HUDEP-2 (cell line): Measurements from ENCODE around the gene MTERF4.
A peak's percentile ranks its signal among the peaks of the same experiment; 100 is the strongest.

ENCODE experiments used
- DNase-seq, 76 experiments: peaks; one replicate each; lab custom pipeline; 2025; ENCODE audit not compliant: unreplicated experiment in 76 of 76; lab: John Stamatoyannopoulos, UW

Gene MTERF4

DNA sequence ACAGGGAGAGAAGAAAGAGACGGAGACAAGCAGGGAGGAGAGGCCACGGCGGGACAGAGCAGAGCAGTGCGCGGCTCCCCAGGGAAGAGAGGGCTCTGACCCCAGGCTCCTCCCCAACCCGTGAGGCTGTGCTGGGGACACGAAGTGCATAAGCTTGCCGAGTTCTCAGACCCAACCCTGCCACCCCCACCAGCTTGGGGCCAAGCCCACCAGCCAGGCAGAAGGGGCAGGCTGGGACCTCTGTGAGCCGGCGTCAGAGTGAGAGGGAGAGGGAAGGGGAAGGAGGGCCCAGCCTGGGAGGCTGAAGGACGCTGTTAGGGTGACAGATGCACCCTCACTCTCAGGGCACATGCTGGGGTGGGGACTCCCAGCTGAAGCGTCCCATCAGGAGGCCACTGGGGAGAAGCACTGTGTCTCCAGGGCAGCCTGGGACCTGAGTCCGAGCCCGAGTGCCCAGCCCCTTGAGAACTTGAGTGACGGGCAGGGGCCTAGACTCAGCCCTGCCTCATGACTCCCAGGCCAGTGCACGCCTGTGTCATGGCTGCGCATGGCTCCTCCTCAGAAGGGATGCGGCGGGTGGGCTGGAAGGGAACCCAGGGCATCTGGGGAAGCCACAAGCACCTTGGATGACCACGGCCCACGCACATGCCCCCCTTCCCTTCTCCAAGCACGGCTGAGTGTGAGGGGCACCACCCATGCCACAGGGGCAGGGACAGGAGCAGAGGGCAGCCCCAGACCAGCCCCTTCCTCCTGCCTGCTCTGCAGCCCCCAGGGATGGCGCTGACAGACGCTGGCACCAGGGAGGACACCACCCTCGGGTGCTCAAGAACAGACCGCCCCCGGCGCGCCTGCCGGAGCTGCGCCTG lies 31.0 kb downstream of the MTERF4 start:
- no peak for DNase-seq

DNA sequence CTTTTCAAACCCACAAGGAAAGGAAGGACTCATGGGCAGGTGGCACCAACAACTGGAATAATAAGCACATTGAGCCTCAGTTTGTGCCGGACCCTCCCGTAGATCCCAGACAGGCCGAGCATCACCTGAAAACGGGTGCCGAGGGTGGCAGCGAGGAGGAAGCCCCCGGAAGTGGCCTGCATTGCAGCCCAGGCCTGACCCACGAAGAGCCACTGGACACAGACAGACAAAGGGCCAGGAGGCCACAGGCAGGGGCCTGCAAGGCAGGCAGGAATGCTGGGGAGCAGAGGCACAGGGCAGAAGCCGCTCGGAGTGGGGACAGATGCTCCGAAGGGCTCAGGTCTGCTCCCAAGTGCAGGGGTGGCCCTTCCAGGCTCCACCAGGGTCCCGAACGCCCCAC lies 31.7 kb downstream of the MTERF4 start:
- no peak for DNase-seq

DNA sequence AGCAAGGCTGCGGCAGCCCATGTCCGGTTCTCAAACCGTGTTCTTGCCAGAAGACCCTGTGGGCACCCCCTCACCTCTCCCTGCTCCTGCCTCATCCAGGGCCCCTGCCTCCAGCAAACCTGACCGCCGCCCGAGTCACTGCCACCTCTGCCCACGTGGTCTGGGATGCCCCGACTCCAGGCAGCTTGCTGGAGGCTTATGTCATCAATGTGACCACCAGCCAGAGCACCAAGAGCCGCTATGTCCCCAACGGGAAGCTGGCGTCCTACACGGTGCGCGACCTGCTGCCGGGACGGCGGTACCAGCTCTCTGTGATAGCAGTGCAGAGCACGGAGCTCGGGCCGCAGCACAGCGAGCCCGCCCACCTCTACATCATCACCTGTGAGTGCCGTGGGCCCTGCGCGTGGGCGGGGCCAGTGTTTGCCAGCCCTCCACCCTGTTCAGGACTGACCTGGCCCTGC lies 32.2 kb downstream of the MTERF4 start:
- DNase-seq = no peak

DNA sequence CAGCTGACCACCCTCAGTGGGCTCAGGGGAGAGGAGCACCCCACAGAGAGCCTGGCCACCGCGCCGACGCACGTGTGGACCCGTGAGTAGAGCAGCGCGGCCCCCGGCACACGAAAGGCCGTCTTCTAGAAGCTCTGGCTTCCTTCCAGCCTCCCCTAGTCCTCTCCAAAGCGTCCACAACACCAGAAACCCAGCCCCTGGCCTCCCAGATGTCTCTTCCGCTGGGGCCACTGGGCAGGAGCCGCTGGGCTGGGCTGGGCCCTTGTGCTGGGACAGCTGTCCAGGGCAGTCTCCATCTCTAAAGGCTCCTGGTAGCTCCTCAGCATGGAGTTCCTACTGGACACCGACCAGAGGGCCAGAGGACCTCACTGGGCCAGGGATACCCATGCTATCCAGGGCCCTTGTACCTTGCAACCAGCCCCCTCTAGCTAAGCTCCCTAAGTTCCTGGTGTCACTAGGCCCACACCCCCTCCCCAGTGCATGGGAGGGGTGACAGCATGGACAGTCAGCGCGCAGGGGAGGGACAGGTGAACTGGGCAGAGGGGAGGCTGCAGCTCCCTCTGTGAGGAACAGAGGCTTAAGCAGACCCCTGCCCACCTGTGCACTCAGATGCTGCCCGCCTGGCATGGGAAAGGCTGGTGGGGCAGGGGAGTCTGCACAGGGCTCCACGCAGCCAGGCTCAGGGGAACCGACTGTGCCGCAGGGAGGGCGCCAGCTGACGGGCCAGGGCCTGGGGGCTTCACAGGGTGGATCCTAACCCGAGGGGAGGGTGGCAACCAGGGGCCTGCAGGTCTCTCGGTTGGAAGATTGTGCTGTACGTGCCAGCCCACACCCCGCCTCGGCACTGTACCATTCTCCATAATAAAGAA lies 32.9 kb downstream of the MTERF4 start:
- DNase-seq = no peak

DNA sequence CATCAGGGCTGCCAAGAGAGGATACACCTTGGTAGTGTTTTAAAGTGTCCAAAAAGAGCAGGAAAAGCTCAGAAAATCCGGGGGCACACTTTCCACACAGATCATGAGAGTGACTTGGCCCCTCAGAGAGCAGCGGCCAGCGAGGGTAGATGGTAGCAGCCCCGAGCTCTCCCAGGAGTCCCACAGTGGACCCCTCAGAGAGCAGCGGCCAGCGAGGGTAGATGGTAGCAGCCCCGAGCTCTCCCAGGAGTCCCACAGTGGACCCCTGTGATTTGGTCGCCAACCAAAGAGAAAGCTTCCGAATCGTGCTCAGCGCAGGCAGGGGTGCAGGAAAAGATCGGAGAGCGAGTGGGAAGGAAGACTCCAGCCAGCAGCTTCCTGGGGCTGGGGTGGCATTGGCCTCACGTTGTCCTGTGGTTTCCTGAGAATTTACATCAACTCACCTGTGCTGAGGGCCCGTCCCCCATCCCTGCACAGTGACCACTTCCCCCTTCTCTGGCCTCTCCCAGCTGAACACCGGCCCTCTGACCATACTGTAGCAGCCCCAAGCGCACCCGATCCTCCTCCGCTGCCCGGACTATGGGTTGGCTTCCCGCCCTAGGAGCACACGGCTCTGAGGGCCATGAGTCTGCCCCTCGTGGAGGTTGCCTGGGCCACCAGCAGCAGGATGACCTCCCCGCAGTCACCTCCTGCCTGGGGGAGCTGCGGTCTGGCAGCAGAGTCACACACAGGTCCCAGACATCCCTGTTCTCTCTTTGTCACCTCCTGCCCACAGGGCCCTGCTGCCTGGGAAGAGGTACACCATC lies 33.7 kb downstream of the MTERF4 start:
- DNase-seq = no peak

DNA sequence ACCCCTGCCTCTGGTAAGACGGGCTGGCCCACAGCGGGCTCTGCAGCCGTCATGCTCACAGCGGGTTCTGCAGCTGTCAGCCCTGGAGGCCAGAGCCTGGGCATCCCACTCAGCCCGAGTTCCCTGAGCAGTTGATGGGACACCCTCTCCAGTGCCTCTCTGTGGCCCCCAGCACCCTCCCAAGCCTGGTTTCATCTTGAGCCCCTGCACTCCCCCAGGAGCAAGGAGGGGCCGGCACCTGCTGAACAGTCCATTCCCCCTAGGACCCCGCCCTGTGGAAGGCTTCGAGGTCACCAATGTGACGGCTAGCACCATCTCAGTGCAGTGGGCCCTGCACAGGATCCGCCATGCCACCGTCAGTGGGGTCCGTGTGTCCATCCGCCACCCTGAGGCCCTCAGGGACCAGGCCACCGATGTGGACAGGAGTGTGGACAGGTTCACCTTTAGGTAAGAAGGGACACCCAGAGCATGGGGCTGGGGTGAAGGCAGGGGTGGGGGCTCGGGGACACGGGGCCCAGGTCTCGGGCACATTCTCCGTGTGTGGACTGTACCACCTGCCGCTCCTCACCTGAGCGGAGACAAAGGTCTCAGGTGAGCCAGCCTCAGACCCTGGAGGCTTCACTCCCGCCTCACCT lies 34.5 kb downstream of the MTERF4 start:
- no peak for DNase-seq

DNA sequence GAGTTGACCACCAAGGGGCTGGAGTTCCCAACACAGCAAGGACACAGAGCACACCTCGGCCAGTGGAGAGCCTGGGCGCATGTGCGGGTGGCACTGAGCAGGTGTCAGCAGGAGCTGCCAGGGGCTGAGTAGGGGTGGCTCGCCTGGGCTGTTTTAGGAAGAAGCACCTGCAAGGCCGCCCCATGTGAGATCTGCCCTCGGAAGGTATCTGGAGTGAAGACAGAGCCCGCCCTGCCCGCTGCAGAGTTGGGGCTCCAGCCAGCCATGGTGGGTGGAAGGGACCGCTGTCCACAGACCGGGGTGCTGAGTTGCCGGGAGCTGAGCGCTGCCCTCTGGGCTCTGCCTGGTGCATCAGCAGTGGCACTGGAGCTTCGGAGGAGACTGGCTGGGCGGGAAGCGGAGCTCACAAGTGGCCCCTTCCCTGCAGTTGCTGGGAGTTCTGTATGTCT lies 35.2 kb downstream of the MTERF4 start:
- DNase-seq = peak in 1 of 76 experiments; percentile 25

DNA sequence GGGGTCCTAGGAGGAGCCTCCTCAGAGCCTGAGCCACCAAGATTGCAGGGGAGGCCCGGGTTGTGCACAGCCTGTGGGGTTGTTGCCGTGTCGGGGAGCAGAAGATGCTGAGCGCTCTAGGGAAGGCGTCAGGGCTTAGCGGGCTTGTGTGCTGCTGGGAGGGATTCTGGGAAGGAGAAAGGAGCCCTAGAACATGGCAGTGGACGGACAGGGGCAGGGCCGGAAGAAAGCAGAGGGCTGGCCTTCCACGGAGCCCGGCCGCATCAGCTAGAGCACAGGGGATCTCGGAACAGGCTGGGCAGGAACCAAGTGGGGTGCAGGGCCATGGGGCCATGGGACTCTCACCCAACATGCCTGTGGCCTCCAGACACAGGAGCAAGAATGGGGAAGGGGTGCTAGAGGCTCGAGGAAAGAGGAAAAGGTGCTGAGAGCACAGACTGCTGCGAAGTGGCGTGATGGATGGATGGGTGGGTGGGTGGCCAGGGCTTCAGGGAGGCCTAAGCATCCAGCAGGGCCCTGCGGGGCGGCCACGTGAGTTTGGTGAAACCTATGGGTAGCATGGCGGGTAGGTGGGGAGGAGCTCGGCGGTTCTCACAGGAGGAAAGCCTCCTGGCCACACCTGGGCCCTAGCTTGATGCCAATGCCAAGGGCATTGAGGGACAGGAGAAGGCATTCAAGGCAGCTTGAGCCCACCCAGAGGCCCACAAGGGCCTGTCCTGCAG lies 35.8 kb downstream of the MTERF4 start:
- DNase-seq = no peak

DNA sequence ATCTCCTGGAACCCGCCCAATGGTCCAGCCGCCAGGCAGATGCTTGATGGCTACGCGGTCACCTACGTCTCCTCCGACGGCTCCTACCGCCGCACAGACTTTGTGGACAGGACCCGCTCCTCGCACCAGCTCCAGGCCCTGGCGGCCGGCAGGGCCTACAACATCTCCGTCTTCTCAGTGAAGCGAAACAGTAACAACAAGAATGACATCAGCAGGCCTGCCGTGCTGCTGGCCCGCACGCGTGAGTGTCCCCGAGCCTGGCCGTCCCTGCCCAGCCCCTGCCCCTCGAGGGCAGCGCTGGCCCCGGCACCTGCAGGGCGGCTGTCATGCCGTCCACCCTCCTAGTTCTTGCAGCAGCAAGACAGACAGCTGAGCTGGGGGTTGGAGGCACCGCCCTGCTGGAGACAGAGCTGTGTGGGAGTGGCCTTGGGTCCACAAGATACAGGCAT lies 36.7 kb downstream of the MTERF4 start:
- no peak for DNase-seq

DNA sequence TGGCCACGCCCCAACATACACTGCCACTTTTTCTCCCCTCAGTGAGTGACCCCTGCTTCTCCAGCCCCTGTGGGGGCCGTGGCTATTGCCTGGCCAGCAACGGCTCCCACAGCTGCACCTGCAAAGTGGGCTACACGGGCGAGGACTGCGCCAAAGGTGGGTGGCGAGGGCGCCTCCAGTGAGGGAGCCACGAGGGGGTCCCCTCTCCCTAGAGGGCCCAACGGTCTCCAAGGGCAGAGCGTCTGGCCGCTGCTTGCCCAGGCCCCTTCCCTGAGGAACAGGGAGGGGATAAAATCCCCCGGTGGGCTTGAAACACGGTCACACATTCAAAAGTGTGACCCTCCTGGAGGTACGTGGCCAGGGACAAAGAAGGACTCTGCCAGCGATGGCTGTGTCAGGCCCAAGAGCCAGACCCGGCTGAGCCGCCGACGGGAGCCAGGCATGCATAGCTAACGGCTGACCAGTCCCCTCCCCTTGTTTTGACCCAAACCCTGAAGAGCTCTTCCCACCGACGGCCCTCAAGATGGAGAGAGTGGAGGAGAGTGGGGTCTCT lies 37.2 kb downstream of the MTERF4 start:
- DNase-seq = no peak

DNA sequence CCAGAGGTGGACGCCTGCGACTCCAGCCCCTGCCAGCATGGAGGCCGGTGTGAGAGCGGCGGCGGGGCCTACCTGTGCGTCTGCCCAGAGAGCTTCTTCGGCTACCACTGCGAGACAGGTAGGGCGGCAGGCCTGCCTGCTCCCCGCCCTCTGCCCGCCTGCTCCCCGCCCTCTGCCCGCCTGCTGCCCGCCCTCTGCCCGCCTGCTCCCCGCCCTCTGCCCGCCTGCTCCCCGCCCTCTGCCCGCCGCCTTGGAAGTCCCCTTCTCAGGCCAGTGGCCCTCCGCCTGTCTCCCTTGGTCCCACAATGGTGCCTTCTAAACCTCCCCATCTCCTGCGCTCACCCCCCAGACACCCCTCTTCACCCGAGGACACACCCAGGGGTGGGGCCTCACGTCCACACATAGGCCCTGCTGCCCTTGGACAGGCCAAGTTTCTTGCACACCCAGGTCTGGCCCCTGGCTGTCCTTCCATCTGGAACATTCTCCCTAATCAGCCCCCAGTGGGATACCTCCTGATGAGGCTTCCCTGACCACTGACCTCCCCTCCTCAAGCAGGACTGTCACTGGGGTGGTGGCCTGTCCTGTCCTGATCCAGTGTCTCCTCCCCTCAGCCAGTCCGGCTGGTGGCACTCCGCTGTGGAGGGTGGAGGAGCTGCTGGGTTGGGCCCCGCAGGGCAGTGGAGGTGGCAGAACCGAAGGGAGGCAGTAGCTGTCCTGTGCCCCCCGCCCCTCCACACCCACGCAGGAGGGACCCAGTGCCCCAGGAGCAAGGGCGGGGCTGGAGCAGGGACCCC lies 37.9 kb downstream of the MTERF4 start:
- peak in 2 of 76 experiments; percentile 4 to 19 for DNase-seq

DNA sequence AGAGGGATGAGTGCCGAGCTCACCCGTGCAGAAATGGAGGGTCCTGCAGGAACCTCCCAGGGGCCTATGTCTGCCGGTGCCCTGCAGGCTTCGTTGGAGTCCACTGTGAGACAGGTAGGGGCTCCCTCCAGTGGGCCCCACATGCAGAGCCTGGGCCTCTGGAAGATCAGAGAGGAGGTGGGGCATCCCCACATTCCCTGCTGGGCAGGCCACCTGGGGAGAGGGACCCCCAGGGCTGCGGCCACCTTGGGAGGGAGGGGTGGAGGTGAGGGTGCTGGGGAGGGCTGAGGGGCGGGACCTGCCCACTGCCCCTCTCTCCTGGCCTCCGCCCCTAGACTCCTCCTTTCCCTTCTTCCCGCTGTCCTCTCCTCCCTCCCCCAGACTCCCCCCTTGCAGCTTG lies 38.5 kb downstream of the MTERF4 start:
- no peak for DNase-seq

DNA sequence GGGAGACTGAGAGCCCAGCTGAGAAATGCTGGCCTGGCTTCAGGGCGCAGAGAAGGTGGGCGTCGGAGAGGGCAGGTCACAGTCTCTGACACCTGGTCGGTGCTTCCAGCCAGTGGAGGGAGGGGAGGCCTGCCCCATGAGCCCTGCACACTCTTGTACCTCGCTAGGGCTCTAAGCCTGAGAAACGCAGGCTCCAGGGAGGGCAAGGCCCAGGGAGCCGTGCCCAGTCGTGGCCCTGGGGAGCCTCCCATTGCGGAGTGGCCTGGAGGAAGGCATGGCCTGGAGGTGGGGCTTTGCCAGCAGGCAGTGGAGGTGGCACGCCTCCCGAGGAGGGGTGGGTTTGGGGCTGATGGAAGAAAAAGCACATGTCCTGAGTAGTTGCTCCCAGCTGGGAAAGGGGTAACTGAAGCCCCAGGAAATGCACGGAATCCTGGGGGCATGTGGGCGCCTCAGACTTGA lies 39.0 kb downstream of the MTERF4 start:
- no peak for DNase-seq

DNA sequence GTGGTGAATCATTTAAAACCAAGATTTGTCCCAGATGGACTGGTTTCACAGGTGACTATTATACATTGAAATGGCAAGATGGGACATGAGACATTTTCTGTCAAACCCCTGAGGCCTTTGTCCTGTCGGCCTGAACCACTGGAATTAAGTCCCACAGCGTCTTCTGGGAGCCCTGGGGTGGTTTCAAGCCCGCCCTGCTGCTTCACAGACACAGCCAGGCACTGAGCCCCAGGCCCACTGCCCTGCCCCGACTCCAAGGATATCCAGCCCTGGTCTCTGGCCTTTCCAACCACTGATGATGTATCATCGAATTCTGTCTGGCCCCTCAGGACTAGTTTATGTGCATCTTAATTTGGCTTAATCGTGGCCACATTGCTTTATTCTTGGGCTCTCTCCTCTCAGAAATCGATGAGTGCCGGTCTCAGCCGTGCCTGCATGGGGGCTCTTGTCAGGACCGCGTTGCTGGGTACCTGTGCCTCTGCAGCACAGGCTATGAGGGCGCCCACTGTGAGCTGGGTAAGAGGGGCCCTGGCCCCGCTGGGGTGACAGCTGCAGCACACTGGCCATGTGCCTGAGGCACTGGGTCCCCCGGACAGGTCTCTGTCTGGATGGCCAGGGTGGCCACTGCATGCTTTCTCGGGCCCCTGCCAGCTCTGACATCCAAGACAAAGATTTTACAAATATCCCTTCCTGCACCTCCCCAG lies 39.5 kb downstream of the MTERF4 start:
- no peak for DNase-seq

DNA sequence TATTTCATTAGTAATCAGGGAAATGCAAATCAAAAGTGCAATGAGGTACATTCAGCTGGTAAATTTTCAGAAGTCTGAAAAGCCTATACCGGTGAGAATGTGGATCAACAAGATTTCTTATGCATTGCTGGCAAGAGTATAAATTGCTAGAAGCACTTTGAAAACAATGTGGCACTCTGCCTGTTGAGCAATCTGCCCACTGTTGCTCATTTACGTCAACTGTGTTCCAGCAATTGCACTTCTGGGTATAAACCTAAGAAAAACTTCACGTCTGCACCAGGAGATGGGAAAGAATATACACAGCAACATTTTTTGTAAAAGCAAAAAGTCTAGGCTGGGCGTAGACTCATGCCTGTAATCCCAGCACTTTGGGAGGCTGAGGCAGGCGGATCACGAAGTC lies 40.8 kb downstream of the MTERF4 start:
- no peak for DNase-seq

DNA sequence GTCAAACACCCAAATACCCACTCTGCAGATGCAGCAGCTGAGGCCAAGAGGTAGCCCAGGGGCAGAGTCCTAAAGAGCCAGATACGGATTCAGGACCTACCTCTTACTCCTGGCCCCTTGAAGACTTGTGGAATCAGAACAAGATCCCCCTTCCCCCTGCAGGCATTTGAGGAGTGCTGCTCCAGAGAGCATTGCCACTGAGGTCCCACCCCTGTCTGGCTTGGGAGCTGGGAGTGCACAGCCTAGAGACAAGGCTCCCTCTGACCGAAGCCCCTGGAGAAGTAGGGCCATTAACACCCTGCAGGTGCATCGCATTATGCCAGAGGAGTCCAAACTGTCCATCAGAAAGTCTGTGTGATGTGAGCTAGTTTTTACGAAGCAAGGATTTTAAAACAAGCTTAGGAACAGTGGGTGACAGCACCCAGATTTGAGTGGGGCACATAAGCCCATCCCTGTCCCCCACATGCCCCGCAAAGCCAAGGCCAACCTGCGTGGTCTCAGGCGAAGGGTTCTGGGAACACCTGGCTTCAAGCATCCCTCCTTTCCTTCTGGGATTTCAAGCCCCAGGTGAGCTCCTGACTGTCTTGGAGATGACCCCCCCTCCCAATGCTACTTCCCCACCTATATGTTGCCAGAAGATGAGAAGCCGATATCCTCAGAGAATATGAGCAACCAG lies 48.4 kb downstream of the MTERF4 start:
- DNase-seq = no peak

DNA sequence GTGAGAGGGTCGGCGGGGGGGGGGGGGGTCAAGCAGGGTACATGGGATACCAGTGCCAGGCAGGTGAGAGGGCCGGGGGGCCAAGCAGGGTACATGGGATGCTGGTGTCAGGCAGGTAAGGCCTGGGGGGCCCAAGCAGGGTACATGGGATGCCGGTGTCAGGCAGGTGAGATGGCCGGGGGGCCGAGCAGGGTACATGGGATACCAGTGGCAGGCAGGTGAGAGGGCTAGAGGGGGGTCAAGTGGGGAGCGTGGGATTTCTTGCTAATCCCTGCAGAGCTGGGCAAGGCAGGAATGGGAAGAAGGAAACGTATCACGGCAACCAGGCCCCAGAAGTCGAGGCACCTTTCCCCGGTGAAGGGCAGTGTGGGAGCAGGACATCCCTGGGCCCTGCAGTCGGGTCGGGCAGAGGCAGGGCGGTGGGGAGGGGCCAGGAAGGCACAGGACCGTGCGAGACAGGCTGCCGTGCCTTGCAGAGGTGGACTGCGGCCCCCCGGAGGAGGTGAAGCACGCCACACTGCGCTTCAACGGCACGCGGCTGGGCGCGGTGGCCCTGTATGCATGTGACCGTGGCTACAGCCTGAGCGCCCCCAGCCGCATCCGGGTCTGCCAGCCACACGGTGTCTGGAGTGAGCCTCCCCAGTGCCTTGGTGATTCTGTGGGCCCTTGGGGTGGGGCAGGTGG lies 49.3 kb downstream of the MTERF4 start:
- no peak for DNase-seq
